ENCODE results near the gene EPS8L3. TPM values are rescaled to one million over a fixed set of nuclear protein-coding genes. Genes with fewer than 3 reads are reported as not detected.

The EPS8L3 gene
- total and polyA plus RNA-seq, 8 donors: 0.39 to 4.3 (median 1.4) TPM

GRCh38 chr1:109793089-109793485 lies 29.4 kb upstream of the EPS8L3 start:
- Histone ChIP-seq H3K27ac (peak overlapping the region in 1 of 4 donors; percentile 6), H3K9me3 (no peaks in the 10 kb centered on the region), H3K4me1 (peaks cover 0 to 11% (median 0%) of the 10 kb centered on the region in 3 donors), H3K4me3 (no peak overlapping the region), H3K27me3 (no peaks in the 10 kb centered on the region), H3K36me3 (no peaks in the 10 kb centered on the region)
- no peak for TF ChIP-seq CTCF (IDR thresholded peaks at IDR 0.05)
- DNase-seq: peak in 1 of 6 donors; percentile 27
- intact Hi-C loops (cut with DNase I): no loop called here
- ATAC-seq: no peak
- FAIRE-seq: no peak
- 59 to 73% methylated on average over 5 of the region's 5 CpGs for WGBS, 2 donors

DNA sequence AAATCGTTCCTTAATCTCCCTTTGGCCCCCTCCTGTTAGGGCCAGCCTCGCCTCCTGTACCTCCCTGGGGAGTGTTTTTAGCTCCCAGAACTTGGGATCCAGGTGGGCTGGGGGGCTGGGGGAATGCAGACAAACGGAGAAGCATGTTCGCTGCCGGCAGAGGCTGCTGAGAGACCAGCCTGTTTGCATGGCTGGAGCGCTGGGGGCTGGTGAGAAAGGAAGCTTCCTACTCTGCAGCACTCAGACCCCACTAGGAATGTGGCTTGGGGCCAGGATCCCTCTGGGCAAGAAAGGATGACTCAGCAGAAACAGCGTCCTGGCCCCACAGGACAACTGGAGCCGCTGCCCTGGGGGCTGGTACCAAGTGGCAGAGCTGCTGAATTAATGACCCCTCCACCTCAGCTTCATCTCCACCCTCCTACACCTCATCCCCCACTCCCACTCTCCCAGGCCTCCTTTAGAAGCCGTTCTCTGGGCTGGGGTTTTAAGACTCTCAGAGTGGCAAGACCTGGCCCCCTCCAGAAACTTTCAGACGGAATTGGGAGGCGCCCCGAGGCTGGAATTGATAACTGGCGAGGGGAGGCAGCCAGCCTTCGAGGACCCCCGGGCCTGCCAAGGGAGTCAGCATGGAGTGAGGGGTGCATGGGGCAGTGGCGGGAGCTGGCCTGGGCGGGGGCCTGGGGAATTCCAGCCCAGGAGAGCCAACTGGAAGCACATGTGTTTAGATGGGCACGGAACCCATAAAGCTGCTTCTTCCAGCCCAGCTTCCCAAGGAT lies 28.5 kb upstream of the EPS8L3 start:
- ATAC-seq: peak in 3 of 4 donors; percentile 42 to 49 (median 47)
- 45 to 58% methylated on average over 16 to 18 of the region's 18 CpGs for WGBS, 2 donors
- DNase-seq: peak in 5 of 6 donors; percentile 34 to 63 (median 47)
- peaks cover 0 to 11% (median 0%) of the 10 kb centered on the region in 3 donors for H3K4me1 ChIP-seq
- no peak overlapping the region for H3K27ac ChIP-seq
- no peaks in the 10 kb centered on the region for H3K36me3 ChIP-seq
- no peaks in the 10 kb centered on the region for H3K27me3 ChIP-seq
- intact Hi-C loops (cut with DNase I): no loop called here
- no peaks in the 10 kb centered on the region for H3K9me3 ChIP-seq
- FAIRE-seq: no peak
- TF ChIP-seq CTCF (IDR thresholded peaks at IDR 0.05): no peak
- no peak overlapping the region for H3K4me3 ChIP-seq

- TF ChIP-seq CTCF (IDR thresholded peaks at IDR 0.05): no peak
- FAIRE-seq (no peak), DNase-seq (peak in 1 of 6 donors; percentile 38), ATAC-seq (no peak)
- no peaks in the 10 kb centered on the region for H3K36me3 ChIP-seq
- intact Hi-C loops (cut with DNase I): no loop called here
- no peaks in the 10 kb centered on the region for H3K9me3 ChIP-seq
- H3K4me1 ChIP-seq: peaks cover 0 to 11% (median 0%) of the 10 kb centered on the region in 3 donors
- H3K27me3 ChIP-seq: no peaks in the 10 kb centered on the region
- WGBS, 2 donors: 77 to 79% methylated on average over 9 of the region's 9 CpGs
- no peak overlapping the region for H3K27ac ChIP-seq
- H3K4me3 ChIP-seq: no peak overlapping the region
Measured at GRCh38 chr1:109791495-109792043, 27.8 kb upstream of the EPS8L3 start.

DNA sequence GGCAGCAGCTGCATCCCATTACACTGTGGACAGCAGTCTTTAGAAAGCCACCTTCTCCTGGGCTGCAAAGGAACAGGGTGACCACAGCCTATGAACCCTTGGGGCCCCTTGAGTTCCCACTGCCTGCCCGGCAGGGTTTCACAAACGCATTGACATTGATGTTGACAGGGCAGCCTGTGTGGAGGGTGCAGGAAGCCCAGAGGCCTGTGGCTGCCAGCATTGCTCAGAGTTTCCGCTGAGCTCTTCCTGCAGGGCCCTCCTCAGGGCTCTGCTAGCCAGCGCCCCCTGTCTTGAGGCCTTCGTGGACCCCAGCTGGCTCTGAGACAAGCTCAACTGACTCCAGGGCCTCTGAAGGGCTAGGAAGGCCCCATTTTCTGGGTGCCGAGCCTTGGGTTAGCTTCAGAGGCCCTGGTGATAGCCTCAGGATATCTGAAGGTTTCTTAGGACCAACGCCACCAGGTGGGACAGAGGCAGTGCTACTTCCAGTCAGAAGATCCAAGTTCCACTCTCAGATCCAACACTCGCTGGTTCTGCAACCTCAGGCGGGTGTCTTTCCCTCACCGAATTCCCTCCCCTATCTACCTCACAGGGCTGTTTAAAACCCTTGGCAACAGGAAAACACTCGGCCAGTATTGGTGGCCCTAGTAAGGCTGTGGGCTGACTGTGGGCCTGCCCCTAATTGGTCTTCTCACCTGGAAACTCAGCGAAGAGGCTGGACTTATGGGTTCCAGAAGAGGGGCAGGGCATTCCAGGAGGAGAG lies 27.2 kb upstream of the EPS8L3 start:
- no peak for TF ChIP-seq CTCF (IDR thresholded peaks at IDR 0.05)
- DNase-seq: peak in 2 of 6 donors; percentile 19 to 54
- no peak for FAIRE-seq
- intact Hi-C loops (cut with DNase I): no loop called here
- Histone ChIP-seq H3K9me3 (no peaks in the 10 kb centered on the region), H3K27ac (no peak overlapping the region), H3K27me3 (no peaks in the 10 kb centered on the region), H3K4me3 (no peak overlapping the region), H3K36me3 (no peaks in the 10 kb centered on the region), H3K4me1 (peaks cover 0 to 11% (median 0%) of the 10 kb centered on the region in 3 donors)
- 79 to 83% methylated on average over 12 of the region's 12 CpGs for WGBS, 2 donors
- peak in 3 of 4 donors; percentile 31 to 57 (median 32) for ATAC-seq
